VCaP (cell line): ENCODE data around the gene CD226.

ENCODE experiments used
- H3K27ac ChIP-seq: fragments of 450-650 bp; 2 replicates; pipeline ENCODE4 v1.5.1; 2017
- CTCF ChIP-seq: fragments of 450-650 bp; conservative IDR thresholded peaks from 2 replicates; pipeline ENCODE4 v1.5.1; 2017; ENCODE audit warnings: mild to moderate bottlenecking, moderate library complexity

Gene CD226

DNA sequence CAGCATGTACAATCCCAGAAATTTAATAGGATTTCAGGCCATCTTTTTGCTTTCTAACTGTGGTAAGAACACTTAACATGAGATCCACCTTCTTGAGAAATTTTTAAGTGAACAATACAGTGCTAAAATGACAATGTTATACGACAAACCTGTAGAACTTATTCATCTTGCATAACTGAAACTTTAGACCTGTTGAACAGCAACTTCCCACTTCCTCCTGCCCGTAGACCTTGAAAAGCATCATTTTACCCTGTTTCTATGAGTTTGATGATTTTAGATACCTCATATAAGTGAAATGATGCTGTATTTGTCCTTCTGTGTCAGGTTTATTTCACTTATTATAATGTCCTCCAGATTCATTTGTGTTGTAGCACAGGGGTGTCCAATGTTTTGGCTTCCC, 128.2 kb downstream of the CD226 start:
- TF ChIP-seq CTCF, result no peak

DNA sequence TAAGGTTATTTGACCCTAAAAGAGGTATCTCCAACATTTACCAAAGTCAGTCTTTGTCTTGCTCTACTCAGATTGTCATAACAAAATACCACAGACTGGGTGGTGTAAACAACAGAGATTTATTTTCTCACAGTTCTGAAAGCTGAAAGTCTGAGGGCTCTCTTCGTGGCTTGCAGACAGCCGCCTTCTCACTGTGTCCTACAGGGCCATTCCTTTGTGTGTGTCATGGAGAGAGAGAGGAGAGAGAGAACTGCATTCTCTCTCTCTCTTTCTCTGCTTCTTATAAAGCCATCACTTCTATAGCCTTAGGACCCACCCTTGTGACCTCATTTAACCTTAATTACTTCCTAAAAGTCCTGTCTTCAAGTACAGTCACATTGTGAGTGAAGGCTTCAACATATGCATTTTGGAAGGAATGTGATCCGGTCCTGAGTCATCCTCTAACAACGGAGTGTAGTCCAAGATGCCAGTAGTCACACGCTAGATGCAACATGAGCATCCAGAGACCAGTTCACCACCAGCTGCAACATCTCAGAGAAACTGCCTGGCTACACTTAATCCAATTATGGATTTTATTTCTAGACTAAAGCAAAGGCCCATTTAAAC, 130.2 kb downstream of the CD226 start:
- TF ChIP-seq CTCF, result no peak
- no peak overlapping the region for H3K27ac ChIP-seq

More for the DNA sequence above, 128.2 kb downstream of the CD226 start:
- no peak overlapping the region for H3K27ac ChIP-seq

GRCh38 chr18:69814861-69815385, 132.8 kb downstream of the CD226 start:
- no peak overlapping the region for H3K27ac ChIP-seq
- no peak for TF ChIP-seq CTCF

DNA sequence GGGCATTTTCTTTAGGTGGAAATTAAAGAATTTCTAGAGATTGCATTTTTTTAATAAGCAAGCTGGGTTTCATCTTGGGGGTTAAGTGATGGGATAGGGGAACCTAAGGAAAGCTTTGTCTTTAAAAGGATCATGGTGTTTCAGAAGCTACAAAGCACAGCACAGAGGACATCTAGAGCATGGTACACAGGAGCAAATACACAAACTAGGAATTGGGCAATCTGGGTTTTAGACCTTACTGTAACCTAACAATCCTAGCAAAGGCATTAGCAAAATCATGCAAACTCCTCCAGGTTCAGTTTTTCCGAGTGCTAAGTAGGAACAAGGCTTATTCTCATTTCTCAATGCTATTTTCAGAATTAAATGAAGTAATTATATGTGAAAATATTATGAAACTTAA, 134.1 kb downstream of the CD226 start:
- no peak for TF ChIP-seq CTCF
- H3K27ac ChIP-seq, result no peak overlapping the region

GRCh38 chr18:69808399-69808798, 139.3 kb downstream of the CD226 start:
- H3K27ac ChIP-seq, result no peak overlapping the region

DNA sequence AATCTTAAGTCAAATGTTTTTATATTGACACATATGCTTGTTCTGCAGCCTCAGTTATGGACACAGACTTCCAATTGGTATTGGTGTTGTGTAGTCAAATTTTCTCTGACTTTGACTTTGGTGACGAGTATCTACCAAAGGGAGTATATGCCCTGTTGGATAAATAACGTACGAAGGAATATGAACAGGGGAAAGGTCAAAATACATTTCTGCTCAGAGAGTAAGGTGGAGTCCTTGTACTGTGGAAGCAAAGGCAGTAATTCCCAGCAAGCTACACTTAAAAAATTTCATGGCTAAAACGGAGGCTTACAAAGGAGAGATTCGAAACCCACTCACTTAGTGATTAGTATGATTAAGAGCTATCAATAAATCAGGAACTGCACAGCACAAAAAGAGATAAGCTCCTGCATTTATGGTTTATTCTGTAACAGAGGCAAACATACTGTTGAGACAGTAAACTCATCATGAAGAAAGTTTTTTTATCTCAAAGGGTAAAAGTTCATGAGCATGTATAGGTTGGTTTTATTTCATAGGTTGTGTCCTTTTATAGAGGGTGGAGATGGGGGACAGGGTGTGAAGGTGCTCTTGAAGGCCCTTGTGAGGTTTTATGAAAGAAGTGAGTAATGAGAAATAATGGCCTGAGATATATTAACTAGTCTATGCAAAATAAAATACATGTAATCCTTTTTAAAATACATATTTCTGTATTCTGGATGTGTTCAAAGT, 142.7 kb downstream of the CD226 start:
- no peak overlapping the region for H3K27ac ChIP-seq
- TF ChIP-seq CTCF, result no peak

More at GRCh38 chr18:69808399-69808798, 139.3 kb downstream of the CD226 start:
- TF ChIP-seq CTCF, result no peak
